Liver (tissue), 10 donors: ENCODE results near the gene CRLF3. TPM values are rescaled to one million over a fixed set of nuclear protein-coding genes. Genes with fewer than 3 reads are reported as not detected.
"Not testable (repeated sequence)": the region's sequence is repeated elsewhere in the genome, so short reads cannot be mapped to it uniquely, and the experiment has no call there.

Source experiments
- DNase-seq: peaks from one replicate; pipeline ENCODE4 v3.0.0-alpha.2; 2017; ENCODE audit warnings: low spot score
- H3K27ac ChIP-seq, 2 donors: one replicate each; pipeline ENCODE4 v1.7.0; 2013; ENCODE audit warnings: inconsistent platforms in 2 of 2, low read length in 2 of 2, control low read depth in 1 of 2, low read depth in 1 of 2, mild to moderate bottlenecking in 1 of 2
- H3K27me3 ChIP-seq, 4 donors: one replicate each; pipeline versions ENCODE4 v1.6.1 to v1.7.0; 2013; ENCODE audit warnings: low read length in 3 of 4, inconsistent platforms in 1 of 4, mild to moderate bottlenecking in 1 of 4, moderate library complexity in 1 of 4; ENCODE audit not compliant: control insufficient read depth in 4 of 4, insufficient read depth in 4 of 4
- H3K36me3 ChIP-seq, 4 donors: one replicate each; pipeline versions ENCODE4 v1.6.1 to v1.7.0; 2013; ENCODE audit warnings: low read length in 3 of 4, mild to moderate bottlenecking in 3 of 4, low read depth in 1 of 4, moderate library complexity in 1 of 4; ENCODE audit not compliant: control insufficient read depth in 4 of 4, insufficient read depth in 3 of 4
- H3K4me1 ChIP-seq, 4 donors: one replicate each; pipeline versions ENCODE4 v1.6.1 to v1.7.0; 2013; ENCODE audit warnings: low read length in 3 of 4, mild to moderate bottlenecking in 3 of 4, moderate library complexity in 1 of 4; ENCODE audit not compliant: control insufficient read depth in 4 of 4, insufficient read depth in 4 of 4
- H3K4me3 ChIP-seq, 3 donors: one replicate each; pipeline versions ENCODE4 v1.6.1 to v1.7.0; 2013; ENCODE audit warnings: low read length in 3 of 3, control low read depth in 1 of 3, low read depth in 1 of 3, mild to moderate bottlenecking in 1 of 3
- H3K9ac ChIP-seq, 2 donors: one replicate each; pipeline ENCODE4 v1.7.0; 2013; ENCODE audit warnings: low read length in 2 of 2, mild to moderate bottlenecking in 2 of 2, moderate library complexity in 2 of 2, control low read depth in 1 of 2, low read depth in 1 of 2
- H3K9me3 ChIP-seq, 4 donors: one replicate each; pipeline versions ENCODE4 v1.6.1 to v1.7.0; 2013; ENCODE audit warnings: low read length in 3 of 4; ENCODE audit not compliant: control insufficient read depth in 4 of 4
- WGBS: extraction: QIAGEN DNeasy Blood & Tissue Kit; methylation state at CpG from one replicate; pipeline ENCODE4 v1.1.7; 2013; 5-methylcytosine and 5-hydroxymethylcytosine counted together
- polyA plus RNA-seq, 2 donors: library from polyadenylated mRNA; stranded (reverse) in 1 of 2; unstranded in 1 of 2; fragments of 200-250 nt in 1 of 2; fragments of >200 nt in 1 of 2; fragmentation: Nextera tagmentation in 1 of 2; extraction: Ambion mirVana in 1 of 2; gene quantifications; one replicate each; pipeline versions ENCODE4 v1.2.1 to v1.2.3, GENCODE V29; 2013 to 2015
- small RNA-seq: library from RNA; depleted of rRNA; stranded (forward); fragments of <200 nt; gene quantifications from one replicate; pipeline ENCODE3, GENCODE V24; 2014
- total RNA-seq, 2 donors: library from RNA; depleted of rRNA; stranded (reverse); fragments of >200 nt; gene quantifications; one replicate each; pipeline ENCODE4 v1.2.3, GENCODE V29; 2014
- donor health status: healthy.
- donor health status: healthy.
- donor health status: healthy.
- donor health status: healthy.
- donor health status: healthy.

CRLF3 gene
- total and polyA plus RNA-seq, 4 donors = 2.4 to 26.5 (median 4.6) TPM

DNA sequence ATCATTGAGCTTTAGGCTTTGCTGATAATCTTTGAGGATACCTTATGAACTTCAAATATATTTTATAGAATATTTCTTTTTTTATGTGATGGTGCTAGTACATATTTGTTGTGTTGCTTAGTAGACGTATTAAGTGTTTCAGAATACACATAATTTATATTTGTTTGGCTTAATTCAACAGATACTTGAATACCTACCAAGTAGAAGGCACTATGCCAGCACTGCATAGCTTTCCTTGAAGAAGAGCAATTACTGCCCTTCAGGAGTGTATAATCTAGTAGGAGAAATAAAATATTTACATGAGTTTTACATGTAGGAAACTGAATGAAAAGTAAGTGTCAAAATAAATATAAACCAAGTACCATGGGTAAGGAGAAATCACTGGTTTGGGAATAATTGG, 81.8 kb downstream of the CRLF3 start:
- not testable (repeated sequence) for H3K9me3 ChIP-seq, H3K4me3 ChIP-seq, H3K4me1 ChIP-seq, H3K9ac ChIP-seq, DNase-seq, H3K27ac ChIP-seq, H3K27me3 ChIP-seq, H3K36me3 ChIP-seq
- 52% methylated on average over 1 of the region's 1 CpG for WGBS

DNA sequence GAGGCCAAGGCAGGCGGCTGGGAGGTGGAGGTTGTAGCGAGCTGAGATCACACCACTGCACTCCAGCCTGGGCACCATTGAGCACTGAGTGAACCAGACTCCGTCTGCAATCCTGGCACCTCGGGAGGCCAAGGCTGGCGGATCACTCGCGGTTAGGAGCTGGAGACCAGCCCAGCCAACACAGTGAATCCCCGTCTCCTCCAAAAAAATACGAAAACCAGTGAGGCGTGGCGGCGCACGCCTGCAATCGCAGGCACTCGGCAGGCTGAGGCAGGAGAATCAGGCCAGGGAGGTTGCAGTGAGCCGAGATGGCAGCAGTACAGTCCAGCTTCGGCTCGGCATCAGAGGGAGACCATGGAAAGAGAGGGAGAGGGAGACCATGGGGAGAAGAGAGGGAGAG, 88.1 kb downstream of the CRLF3 start:
- not testable (repeated sequence) for H3K27ac ChIP-seq, H3K9me3 ChIP-seq, H3K4me3 ChIP-seq, H3K27me3 ChIP-seq, DNase-seq, H3K36me3 ChIP-seq, H3K4me1 ChIP-seq, H3K9ac ChIP-seq
- WGBS = 97% methylated on average over 18 of the region's 18 CpGs

DNA sequence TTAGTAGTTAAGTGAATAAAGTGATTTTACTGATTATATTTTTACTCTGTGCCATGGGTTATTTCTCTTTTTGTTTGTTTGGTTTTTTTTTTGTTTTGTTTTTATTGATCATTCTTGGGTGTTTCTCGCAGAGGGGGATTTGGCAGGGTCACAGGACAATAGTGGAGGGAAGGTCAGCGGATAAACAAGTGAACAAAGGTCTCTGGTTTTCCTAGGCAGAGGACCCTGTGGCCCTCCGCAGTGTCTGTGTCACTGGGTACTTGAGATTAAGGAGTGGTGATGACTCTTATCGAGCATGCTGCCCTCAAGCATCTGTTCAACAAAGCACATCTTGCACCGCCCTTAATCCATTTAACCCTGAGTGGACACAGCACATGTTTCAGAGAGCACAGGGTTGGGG, 88.8 kb downstream of the CRLF3 start:
- H3K9ac ChIP-seq, DNase-seq, H3K9me3 ChIP-seq, H3K4me1 ChIP-seq, H3K27me3 ChIP-seq, H3K4me3 ChIP-seq, H3K27ac ChIP-seq, H3K36me3 ChIP-seq: not testable (repeated sequence)
- WGBS = 90% methylated on average over 5 of the region's 5 CpGs

DNA sequence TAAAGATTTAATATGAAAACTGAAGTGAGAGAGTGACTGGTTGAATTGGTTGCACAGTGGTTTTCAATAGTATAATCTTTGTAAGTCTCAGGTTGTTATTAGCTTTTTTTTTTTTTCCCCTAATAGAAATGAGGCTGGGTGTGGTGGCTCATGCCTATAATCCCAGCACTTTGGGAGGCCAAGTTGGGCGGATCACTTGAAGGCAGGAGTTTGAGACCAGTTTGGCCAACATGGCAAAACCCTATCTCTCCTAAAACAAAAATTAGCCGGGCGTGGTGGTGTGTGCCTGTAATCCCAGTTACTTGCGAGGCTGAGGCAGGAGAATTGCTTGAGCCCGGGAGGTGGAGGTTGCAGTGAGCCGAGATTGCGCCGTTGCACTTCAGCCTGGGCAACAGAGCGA, 89.3 kb downstream of the CRLF3 start:
- H3K36me3 ChIP-seq, H3K4me1 ChIP-seq, H3K9ac ChIP-seq, DNase-seq, H3K9me3 ChIP-seq, H3K27ac ChIP-seq, H3K27me3 ChIP-seq, H3K4me3 ChIP-seq: not testable (repeated sequence)
- 98% methylated on average over 9 of the region's 9 CpGs for WGBS

DNA sequence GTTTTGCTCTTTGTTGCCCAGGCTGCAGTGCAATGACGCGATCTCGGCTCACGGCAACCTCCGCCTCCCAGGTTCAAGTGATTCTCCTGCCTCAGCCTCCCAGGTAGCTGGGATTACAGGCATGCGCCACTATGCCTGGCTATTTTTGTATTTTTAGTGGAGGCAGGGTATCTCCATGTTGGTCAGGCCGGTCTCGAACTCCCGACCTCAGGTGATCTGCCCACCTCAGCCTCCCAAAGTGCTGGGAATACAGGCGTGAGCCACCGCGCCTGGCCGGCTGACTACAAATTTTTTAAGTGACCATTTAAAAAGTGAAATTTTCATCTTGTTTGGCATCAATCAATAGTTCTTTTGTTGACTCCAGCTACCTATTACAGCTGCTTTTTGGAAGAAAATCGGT, 90.3 kb downstream of the CRLF3 start:
- DNase-seq, H3K9me3 ChIP-seq, H3K9ac ChIP-seq, H3K27me3 ChIP-seq, H3K4me3 ChIP-seq, H3K27ac ChIP-seq, H3K36me3 ChIP-seq, H3K4me1 ChIP-seq: not testable (repeated sequence)
- 96% methylated on average over 14 of the region's 14 CpGs for WGBS

Small RNAs within 50 kb of the gene (small RNA-seq; reads per million reads assigned to genes)
- gene RNU6-298P = not detected

Other genes starting within 250 kb of the CRLF3 start
- 10 to 100 TPM in 1 of 2 donors, under 1 TPM in 1; 0.59 to 10.6 TPM for gene ATAD5, start 7.3 kb upstream of the CRLF3 start, total RNA-seq
- gene ATAD5, start 7.3 kb upstream of the CRLF3 start, polyA plus RNA-seq = under 1 TPM; 0.15 to 0.44 TPM
- gene TEFM, start 81.5 kb upstream of the CRLF3 start, total RNA-seq = 10 to 100 TPM in 1 of 2 donors, 1 to 10 TPM in 1; 5.1 to 16.7 TPM
- 10 to 100 TPM in 1 of 2 donors, 1 to 10 TPM in 1; 8.7 to 12.4 TPM for gene TEFM, start 81.5 kb upstream of the CRLF3 start, polyA plus RNA-seq
- 10 to 100 TPM; 18.4 to 18.6 TPM for gene ADAP2, start 97.3 kb upstream of the CRLF3 start, total RNA-seq
- gene ADAP2, start 97.3 kb upstream of the CRLF3 start, polyA plus RNA-seq = 1 to 10 TPM; 5.2 to 5.4 TPM
- 1 to 10 TPM; 4.0 to 5.5 TPM for gene RNF135, start 146.3 kb upstream of the CRLF3 start, total RNA-seq
- gene RNF135, start 146.3 kb upstream of the CRLF3 start, polyA plus RNA-seq = 1 to 10 TPM; 3.4 to 3.5 TPM